Stimulated activated CD8-positive, alpha-beta memory T cell treated with anti-CD3 and anti-CD28 coated beads, Interleukin-4, amount 100 ng/mL, for 24 hours (primary cell): ENCODE data around the gene FAM185A.
"Not testable (repeated sequence)": the region's sequence is repeated elsewhere in the genome, so short reads cannot be mapped to it uniquely, and the experiment has no call there.

Experiments used
- DNase-seq: peaks from one replicate; pipeline ENCODE4 v3.0.0-alpha.2; 2020; ENCODE audit warnings: low read depth

FAM185A gene

GRCh38 chr7:102778663-102779062 is 29.9 kb downstream of the FAM185A start:
- not testable (repeated sequence) for DNase-seq

DNA sequence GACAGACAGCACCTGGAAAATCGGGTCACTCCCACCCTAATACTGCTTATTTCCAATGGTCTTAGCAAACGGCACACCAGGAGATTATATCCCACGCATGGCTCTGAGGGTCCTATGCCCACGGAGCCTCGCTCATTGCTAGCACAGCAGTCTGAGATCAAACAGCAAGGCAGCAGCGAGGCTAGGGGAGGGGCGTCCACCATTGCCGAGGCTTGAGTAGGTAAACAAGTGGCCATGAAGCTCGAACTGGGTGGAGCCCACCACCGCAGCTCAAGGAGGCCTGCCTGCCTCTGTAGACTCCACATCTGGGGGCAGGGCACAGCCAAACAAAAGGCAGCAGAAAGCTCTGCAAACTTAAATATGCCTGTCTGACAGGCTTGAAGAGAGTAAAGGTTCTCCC is 32.1 kb downstream of the FAM185A start:
- DNase-seq = not testable (repeated sequence)

DNA sequence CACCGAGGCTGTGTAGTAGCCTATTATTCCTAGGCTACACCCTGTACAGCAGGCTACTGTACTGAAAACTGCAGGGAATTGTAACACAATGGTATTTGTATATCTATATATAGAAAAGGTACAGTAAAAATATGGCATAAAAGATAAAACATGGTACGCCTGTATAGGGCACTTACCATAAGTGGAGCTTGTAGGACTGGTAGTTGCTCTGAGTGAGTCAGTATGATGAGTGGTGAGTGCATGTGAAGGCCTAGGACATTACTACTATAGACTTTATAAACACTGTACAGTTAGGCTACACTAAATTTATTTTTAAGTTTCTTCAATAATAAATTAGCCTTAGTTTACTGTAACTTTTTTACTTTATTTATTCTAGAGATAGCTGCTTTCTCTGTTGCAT is 40.0 kb downstream of the FAM185A start:
- DNase-seq = not testable (repeated sequence)

DNA sequence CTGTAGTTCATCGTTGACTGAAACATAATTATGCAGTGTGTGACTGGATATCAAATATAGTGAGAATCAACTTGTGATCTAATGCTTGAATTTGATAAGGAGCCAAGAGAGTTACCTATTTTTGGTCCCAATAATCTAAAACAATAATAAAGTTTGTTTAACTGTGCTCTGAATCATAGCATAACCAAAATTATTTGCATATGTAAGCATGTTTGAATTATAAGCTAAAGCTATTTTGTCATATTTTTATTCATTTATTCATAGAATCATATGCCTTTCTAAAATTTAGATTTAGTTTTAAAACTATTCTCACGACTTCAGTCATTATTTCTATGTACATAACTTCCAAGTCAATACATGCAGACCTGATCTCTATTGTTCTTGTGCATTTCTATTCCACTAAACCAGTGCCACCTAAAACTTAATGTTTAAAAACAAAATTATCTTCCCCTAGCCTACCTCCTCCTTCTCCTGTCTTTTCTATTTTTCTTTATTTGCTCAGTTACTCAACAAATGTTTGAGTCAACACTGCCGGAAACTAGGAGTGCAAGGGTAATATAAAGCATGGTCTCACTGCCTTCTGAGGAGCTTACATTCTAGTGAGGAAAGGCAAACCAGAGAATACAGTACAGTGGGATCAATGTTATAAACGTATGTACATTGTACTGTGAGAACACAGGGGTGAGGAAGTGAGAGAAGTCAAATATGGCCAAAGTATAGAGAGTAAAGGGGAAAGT is 41.7 kb downstream of the FAM185A start:
- DNase-seq = not testable (repeated sequence)

DNA sequence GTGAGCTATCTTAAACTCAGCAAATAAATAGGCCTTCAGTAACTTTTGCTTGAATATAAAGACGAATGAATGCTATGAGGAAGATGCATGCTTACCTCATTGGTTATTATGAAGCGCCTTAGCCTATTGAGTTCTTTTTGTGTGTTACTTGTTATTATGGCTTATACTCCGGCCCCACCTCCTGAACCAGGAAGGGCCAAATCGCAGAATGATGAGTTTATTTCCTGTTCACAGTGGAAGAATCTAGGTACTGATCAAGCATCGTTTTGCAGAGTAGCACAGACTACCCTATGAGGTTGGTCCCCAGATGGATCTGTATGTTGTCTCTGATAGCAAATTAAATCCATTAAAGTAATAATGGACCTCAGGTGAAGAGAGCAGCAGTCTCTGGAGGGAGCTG is 42.6 kb downstream of the FAM185A start:
- DNase-seq = not testable (repeated sequence)

- not testable (repeated sequence) for DNase-seq
These were observed 43.0 kb downstream of the FAM185A start for GRCh38 chr7:102791831-102792230.

DNA sequence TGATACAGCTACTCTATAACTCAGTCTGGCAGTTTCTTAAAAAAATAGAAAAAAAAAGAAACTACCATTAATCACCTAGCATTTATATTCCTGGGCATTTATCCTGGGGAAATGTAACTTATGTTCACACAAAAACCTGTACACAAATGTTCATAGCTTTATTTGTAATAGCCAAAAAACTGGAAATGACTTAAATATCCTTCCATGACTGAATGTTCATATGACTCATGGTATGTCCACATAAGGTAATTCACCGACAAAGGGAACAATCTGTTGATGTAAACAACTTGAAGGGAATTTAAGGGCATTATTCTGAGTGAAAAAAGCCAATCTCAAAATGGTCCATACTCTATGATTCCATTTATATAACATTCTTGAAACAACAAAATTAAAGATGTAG is 45.8 kb downstream of the FAM185A start:
- not testable (repeated sequence) for DNase-seq

- not testable (repeated sequence) for DNase-seq
These were observed 47.3 kb downstream of the FAM185A start for GRCh38 chr7:102795987-102796595.

GRCh38 chr7:102806613-102807012 is 57.8 kb downstream of the FAM185A start:
- DNase-seq = no peak

DNA sequence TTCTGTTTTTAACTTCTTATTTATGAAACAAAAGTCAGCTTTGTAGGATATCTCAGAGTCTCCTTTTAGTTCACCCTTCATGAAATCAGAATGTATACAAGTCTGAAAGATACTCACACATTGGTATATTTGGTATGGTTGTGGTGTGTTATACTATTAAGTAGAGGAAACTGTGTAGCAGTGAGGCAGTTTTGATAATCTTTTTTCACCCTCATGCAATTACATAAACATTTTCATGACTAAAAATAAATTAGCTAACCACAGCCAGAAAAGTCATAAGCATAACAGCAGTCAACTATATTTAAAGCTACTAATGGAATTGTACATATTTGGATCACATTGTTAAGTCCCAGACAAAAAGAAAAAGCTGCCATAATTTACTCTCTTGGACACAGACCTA is 62.1 kb downstream of the FAM185A start:
- no peak for DNase-seq

DNA sequence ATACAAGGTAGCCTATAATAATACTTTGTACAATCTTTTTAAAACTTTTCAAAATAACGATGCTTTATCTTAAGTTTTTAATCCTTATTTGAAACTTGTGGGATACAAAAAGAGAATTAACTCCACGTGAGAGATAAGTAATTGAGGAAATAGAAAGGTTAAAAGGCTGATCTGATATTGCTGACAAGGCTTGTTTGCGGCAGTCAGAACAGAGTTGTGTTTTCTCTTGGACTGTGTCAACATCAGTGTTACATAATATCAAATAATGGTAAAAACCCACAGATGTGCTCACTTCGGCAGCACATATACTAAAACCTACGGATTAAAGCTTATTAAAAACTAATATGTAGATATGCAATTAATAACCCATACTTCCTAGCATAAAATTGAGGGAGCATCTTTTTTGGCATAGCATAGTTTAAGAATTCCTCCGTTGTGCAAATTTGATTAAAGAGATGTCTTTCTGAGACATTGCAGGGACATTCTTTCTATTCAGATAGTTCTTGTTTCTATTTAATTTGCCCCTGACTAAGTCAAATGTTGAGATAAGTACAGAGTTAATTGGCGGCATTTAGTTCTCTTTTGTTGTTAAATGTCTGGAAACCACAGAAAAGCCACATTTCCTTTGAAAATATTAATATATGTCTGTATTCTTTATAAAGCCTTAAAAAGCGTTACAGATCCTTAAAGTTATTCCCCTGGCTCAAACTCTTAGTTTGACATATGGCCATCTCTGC is 63.3 kb downstream of the FAM185A start:
- no peak for DNase-seq

DNA sequence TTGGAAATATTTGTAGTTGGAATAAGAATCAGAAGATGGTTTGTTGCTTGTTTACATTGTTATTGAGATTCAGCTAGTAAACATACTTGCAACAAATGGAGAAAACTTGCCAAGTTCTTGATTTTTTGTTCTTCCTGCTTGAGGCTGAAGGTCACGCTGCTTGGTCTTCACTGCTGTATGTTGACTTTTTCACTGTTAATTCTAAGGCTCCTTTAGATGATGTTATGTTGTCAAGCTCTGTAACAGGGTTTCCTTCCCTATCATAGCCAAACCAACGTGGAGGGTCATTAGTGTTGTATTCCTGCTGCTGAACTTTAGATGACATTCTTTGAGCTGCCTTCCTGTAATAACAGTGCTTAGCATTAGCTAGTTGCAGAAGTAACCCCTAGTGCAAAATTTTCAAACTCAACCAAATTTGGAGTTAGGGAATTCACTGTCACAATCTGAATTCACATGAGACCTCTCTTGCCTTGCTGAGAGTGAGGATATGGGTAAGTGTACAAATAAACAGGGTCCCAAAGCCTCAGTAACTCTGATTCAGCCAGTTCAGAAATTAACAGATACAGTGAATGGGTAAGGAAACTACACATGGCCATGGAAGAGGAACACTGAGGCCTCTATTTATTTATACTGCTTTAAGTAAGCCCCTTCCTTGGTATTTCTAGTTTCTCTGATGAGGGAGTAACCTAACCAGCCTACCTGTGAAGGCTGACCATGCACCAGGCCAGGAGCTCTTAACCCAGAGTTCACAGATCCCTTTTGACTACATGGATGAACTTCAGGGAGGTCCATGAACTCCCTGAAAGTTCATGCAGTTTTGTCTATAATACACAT is 64.6 kb downstream of the FAM185A start:
- DNase-seq = no peak

- no peak for DNase-seq
These were observed 65.2 kb downstream of the FAM185A start for GRCh38 chr7:102814025-102814471.

DNA sequence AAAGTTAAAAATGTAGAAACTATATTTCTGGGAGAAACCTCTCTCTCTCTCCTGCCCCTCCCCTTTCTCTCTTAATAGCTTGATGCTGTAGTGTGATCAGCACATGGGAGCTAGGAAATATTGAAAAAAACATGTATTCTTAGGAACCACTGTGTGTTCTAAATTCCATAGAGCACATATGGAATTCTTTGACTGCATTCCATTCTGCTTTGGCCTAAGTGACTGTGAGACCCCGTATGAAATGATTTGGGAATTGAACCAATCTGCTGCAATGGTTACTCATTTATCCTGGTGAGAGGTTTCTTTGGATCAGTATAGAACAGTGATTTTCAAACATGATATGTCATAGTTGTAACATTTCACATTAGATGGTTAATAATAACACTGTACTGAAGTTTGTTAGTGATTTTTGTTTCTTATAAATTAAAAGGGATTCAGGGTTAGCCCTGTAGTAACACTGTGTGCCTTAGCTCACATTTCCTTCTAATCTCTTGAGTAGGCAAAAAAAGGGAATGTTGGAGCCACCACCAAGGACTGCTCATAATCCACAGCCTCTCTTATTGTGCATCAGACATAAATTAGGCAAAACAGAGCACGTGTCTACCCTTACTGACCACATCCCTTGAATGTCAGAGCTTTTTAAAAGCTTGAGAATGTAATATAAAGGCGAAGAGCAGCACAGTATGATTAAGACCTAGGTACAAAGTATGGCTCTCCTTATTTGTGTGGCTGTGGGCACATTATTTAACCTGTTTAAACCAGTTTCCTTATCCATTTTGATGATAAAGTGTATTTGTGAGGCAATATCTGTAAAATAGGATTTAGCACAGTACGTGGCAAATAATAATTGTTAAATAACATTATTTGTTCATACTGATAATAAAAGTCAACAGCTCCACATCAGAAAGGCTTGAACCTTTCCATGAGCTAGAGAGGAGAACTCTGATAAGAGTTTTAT is 69.1 kb downstream of the FAM185A start:
- no peak for DNase-seq

GRCh38 chr7:102819151-102819550 is 70.4 kb downstream of the FAM185A start:
- DNase-seq = no peak

- no peak for DNase-seq
These were observed 73.4 kb downstream of the FAM185A start for GRCh38 chr7:102821994-102822747.

DNA sequence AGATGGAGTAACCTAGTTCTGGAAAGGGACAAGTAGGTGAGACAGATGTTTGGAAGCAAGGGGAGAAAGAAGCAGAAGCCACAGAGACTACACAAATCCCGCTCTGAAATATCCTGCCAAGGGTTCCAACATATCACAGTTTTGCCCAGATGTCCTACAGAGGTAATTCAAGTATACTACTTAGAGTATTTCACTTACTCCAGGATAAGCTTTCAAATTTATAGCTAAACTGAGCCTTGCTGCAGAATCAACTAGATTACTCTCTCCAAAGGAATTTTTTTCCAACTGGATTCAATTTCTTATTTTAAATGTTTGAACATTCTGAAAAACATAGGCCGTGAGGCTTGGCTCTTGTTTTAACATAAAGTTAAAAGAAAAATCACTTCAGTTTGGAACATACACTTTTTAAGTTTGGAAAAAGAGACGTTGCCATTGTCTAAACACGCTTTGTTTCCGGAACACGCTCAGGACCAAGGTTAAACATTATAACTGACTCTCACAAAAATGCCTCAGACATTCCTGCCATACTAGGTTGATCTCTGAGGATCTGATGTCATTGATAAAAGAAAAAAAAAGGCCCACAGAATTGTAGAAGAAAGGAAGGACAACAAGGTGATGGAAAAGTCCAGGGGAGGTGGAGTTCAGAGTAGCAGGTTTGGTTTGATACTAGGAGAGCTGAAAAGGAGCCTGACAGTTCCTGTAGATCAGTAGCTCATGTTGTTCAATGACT is 74.8 kb downstream of the FAM185A start:
- DNase-seq = no peak

- DNase-seq = no peak
These were observed 79.5 kb downstream of the FAM185A start for GRCh38 chr7:102828286-102828685.

DNA sequence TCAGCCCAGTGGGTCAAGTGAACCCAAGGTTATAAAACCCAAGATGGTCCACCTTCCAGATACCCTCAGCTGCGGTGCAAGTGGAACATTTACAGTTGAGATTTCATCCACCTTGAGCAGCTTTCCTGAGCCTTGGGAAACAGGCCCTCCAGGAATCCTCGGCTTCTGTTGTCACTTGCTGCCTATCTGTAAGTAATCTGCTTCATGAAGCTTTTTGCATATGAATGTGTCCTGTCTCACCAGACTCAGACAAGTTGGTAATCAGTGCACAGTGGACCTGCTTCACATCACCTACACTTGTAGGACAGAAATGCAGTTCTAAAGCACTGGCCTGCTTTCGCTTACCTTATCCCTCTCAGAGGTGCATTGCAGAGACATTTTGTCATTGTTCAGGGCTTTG is 80.3 kb downstream of the FAM185A start:
- no peak for DNase-seq
